K562 (cell line): Measurements from ENCODE around the gene PHACTR3. TPM values are rescaled to one million over a fixed set of nuclear protein-coding genes. Genes with fewer than 3 reads are reported as not detected.

Experiments used
- ATAC-seq: fragments of 200-7000 bp; cut with Tn5 transposase; 3 replicates; pipeline ENCODE4 v1.9.1; 2020; ENCODE audit warnings: moderate library complexity
- BruUV-seq: library from RNA; stranded (reverse); fragments of 400-500 nt; replicated peaks from 2 replicates; lab custom pipeline; 2021; lab: Mats Ljungman, UMichigan
- CTCF ChIA-PET: fragments of 300-600 bp; formaldehyde crosslinking; extraction: SDS; loops from one replicate; lab custom pipeline; 2021; ENCODE audit warnings: low intra/inter-chr PET ratio; lab: Yijun Ruan, JAX
- POLR2A ChIA-PET: fragments of 300-600, 350-650 bp; sonication (Branson Sonifier 250); formaldehyde crosslinking; extraction: SDS; loops from one replicate; lab custom pipeline; 2021; ENCODE audit warnings: antibody characterized with exemption, inconsistent platforms; lab: Yijun Ruan, JAX
- DNase-seq, 4 experiments: peaks; one replicate each; pipeline versions ENCODE4 v3.0.0 to v3.0.0-alpha.2; 2011 to 2018; ENCODE audit warnings: low spot score in 3 of 4, mixed read lengths in 3 of 4; ENCODE audit errors: extremely low read depth in 1 of 4
- FAIRE-seq: peaks from 2 replicates; lab custom pipeline; 2011; peaks lifted over from hg19 to GRCh38; lab: Jason Lieb, UNC
- H2AFZ ChIP-seq: 2 replicates; pipeline ENCODE4 v1.6.0; 2011; ENCODE audit warnings: low read depth, low read length, control low read depth, inconsistent platforms
- H3K27ac ChIP-seq: fragments of 200-600 bp; 3 replicates; pipeline ENCODE4 v1.8.0; 2011; ENCODE audit warnings: low read depth, mild to moderate bottlenecking, control low read depth, inconsistent platforms, low read length, moderate library complexity, mixed read lengths; ENCODE audit errors: extremely low read depth
- H3K27me3 ChIP-seq, 2 experiments: fragments of 300-600 bp in 1 of 2; 2 replicates in 1 of 2; 3 replicates in 1 of 2; pipeline versions ENCODE4 v1.6.0 to v1.8.0; 2011; ENCODE audit warnings: inconsistent platforms in 2 of 2, low read length in 2 of 2, mild to moderate bottlenecking in 1 of 2, mixed read lengths in 1 of 2, moderate library complexity in 1 of 2; ENCODE audit not compliant: control insufficient read depth in 2 of 2, insufficient read depth in 2 of 2
- H3K36me3 ChIP-seq: fragments of 300-600 bp; 3 replicates; pipeline ENCODE4 v1.8.0; 2011; ENCODE audit warnings: mild to moderate bottlenecking, low read length, inconsistent platforms; ENCODE audit not compliant: control insufficient read depth, insufficient read depth
- H3K4me1 ChIP-seq, 2 experiments: fragments of 200-600 bp in 1 of 2; replicated peaks in 1 of 2; 2 replicates in 1 of 2; 3 replicates in 1 of 2; pipeline versions ENCODE4 v1.5.1 to v1.8.0; 2011; ENCODE audit warnings: inconsistent platforms in 2 of 2, low read length in 2 of 2, mild to moderate bottlenecking in 1 of 2, mixed read lengths in 1 of 2, moderate library complexity in 1 of 2; ENCODE audit not compliant: control insufficient read depth in 2 of 2, insufficient read depth in 2 of 2
- H3K4me2 ChIP-seq: 2 replicates; pipeline ENCODE4 v1.6.1; 2011; ENCODE audit warnings: low read length, control low read depth, inconsistent platforms, mixed read lengths; ENCODE audit not compliant: insufficient read depth
- H3K4me3 ChIP-seq: fragments of 200-600 bp; sonication (generic), shearing (Covaris generic); 2 replicates; pipeline ENCODE4 v1.5.1; 2016; ENCODE audit warnings: control low read depth, inconsistent platforms
- H3K79me2 ChIP-seq: fragments of 200-600 bp; 3 replicates; pipeline ENCODE4 v1.8.0; 2011; ENCODE audit warnings: low read length, inconsistent platforms; ENCODE audit not compliant: control insufficient read depth, insufficient read depth
- H3K9ac ChIP-seq, 2 experiments: 2 replicates each; pipeline versions ENCODE4 v1.6.0 to v1.6.1; 2011; ENCODE audit warnings: low read depth in 2 of 2, low read length in 2 of 2, control low read depth in 1 of 2, inconsistent platforms in 1 of 2, mild to moderate bottlenecking in 1 of 2, mixed read lengths in 1 of 2; ENCODE audit not compliant: insufficient read depth in 1 of 2
- H3K9me1 ChIP-seq: one replicate; pipeline ENCODE4 v1.6.0; 2011; ENCODE audit warnings: inconsistent platforms, mild to moderate bottlenecking, low read length, moderate library complexity; ENCODE audit not compliant: control insufficient read depth, insufficient read depth
- H3K9me3 ChIP-seq: replicated peaks from 2 replicates; pipeline ENCODE4 v1.5.1; 2011; ENCODE audit warnings: low read depth, low read length, inconsistent platforms; ENCODE audit not compliant: control insufficient read depth, insufficient read depth
- H4K20me1 ChIP-seq: replicated peaks from 2 replicates; pipeline ENCODE4 v1.6.1; 2011; ENCODE audit warnings: low read length, inconsistent platforms, mixed read lengths; ENCODE audit not compliant: control insufficient read depth, insufficient read depth
- BRD9 ChIP-seq: fragments of 450-650 bp; IDR thresholded peaks from 2 replicates; pipeline ENCODE4 v1.6.1; 2018; ENCODE audit warnings: low read depth; ENCODE audit not compliant: partially characterized antibody
- BRF1 ChIP-seq: IDR thresholded peaks from 3 replicates; pipeline ENCODE4 v1.6.1; 2011; ENCODE audit warnings: borderline replicate concordance, mild to moderate bottlenecking; ENCODE audit not compliant: insufficient read length; ENCODE audit errors: extremely low read depth
- CHCHD3 ChIP-seq: fragments of 250-450 bp; sonication (Bioruptor Pico); IDR thresholded peaks from 2 replicates; pipeline ENCODE4 v2.1.2; 2022; ENCODE audit warnings: mild to moderate bottlenecking
- DEAF1 ChIP-seq: fragments of 450-650 bp; formaldehyde crosslinking; IDR thresholded peaks from 2 replicates; pipeline ENCODE4 v1.4.0; 2020; ENCODE audit warnings: mild to moderate bottlenecking, moderate library complexity
- HDAC3 ChIP-seq: fragments of 450-650 bp; IDR thresholded peaks from 2 replicates; pipeline ENCODE4 v1.6.1; 2018; ENCODE audit warnings: borderline replicate concordance, mild to moderate bottlenecking, moderate library complexity; ENCODE audit not compliant: partially characterized antibody
- IRF9 ChIP-seq: fragments of 450-650 bp; IDR thresholded peaks from 2 replicates; pipeline ENCODE4 v1.6.1; 2016; ENCODE audit warnings: missing biosample characterization, missing genetic modification characterization
- RB1 ChIP-seq: fragments of 450-650 bp; IDR thresholded peaks from 2 replicates; pipeline ENCODE4 v1.6.1; 2017; ENCODE audit warnings: low read depth, mild to moderate bottlenecking
- SMC3 ChIP-seq: conservative IDR thresholded peaks from 2 replicates; pipeline ENCODE4 v1.6.1; 2011; ENCODE audit warnings: low read depth, low read length, improper control_type of control experiment; ENCODE audit not compliant: insufficient read depth
- TGIF2 ChIP-seq: sonication (generic); formaldehyde crosslinking; IDR thresholded peaks from 2 replicates; pipeline ENCODE4 v1.8.1; 2022; ENCODE audit warnings: mild to moderate bottlenecking, missing genetic modification reagents, moderate library complexity
- ZNF584 ChIP-seq: fragments of 200-800 bp; sonication (Bioruptor generic); IDR thresholded peaks from 2 replicates; pipeline ENCODE4 v1.6.1; 2016; ENCODE audit warnings: low read depth, mild to moderate bottlenecking, missing genetic modification characterization, missing compliant biosample characterization
- WGBS: fragments of 100-300 bp; shearing (Covaris generic); methylation state at CpG from one replicate; pipeline ENCODE4 v1.1.6; 2016; ENCODE audit warnings: low coverage, mixed read lengths; ENCODE audit not compliant: insufficient coverage; ENCODE audit errors: missing lambda C conversion rate; 5-methylcytosine and 5-hydroxymethylcytosine counted together
- in situ Hi-C: fragments of 300-500 bp; cut with MboI; formaldehyde crosslinking; loops from 4 replicates; pipeline ENCODE4 v1.15.0; 2018; ENCODE audit warnings: inconsistent platforms, mixed read lengths
- intact Hi-C: fragments of 100-400 bp; cut with micrococcal nuclease; formaldehyde crosslinking; loops from 2 replicates; pipeline ENCODE4 v1.14.2; 2022
- polyA plus RNA-seq, 8 experiments: library from polyadenylated mRNA; depleted of rRNA in 4 of 8; stranded (reverse) in 5 of 8; unstranded in 3 of 8; fragments of >200 nt; fragmentation: Nextera tagmentation in 2 of 8; fragmentation: Illumina TruSeq in 1 of 8; extraction: Ambion mirVana in 2 of 8; extraction: Trizol in 1 of 8; gene quantifications; 2 replicates each; pipeline versions ENCODE4 v1.2.1 to v1.2.3, GENCODE V29; 2011 to 2014; ENCODE audit warnings: inconsistent platforms in 1 of 8, missing spikeins in 1 of 8
- total RNA-seq, 7 experiments: library from RNA; depleted of rRNA in 6 of 7; stranded (reverse); fragments of >200 nt in 6 of 7; fragmentation: Illumina TruSeq in 2 of 7; extraction: Trizol in 2 of 7; gene quantifications; 2 replicates each; pipeline versions ENCODE4 v1.2.1 to v1.2.3, GENCODE V29; 2011 to 2021; ENCODE audit warnings: low replicate concordance in 1 of 7
- TF ChIP-seq, protein P1 (sequence below): sonication (generic); formaldehyde crosslinking; IDR thresholded peaks from 2 replicates; pipeline ENCODE4 v1.8.0; 2023; ENCODE audit warnings: mild to moderate bottlenecking, missing genetic modification reagents
- TF ChIP-seq, protein P2 (sequence below), 3 experiments: IDR thresholded peaks in 2 of 3; conservative IDR thresholded peaks in 1 of 3; 2 replicates each; pipeline ENCODE4 v1.5.1; 2011 to 2012; ENCODE audit warnings: low read length in 3 of 3, mild to moderate bottlenecking in 3 of 3, control low read depth in 2 of 3, improper control_type of control experiment in 1 of 3, inconsistent platforms in 1 of 3, low read depth in 1 of 3, mixed read lengths in 1 of 3, moderate library complexity in 1 of 3; ENCODE audit not compliant: insufficient read depth in 2 of 3

The PHACTR3 gene
- total and polyA plus RNA-seq, 9 of the 15 experiments (the other 6 are each of a cell fraction or from before 2014, with no cell fraction given) = not detected

GRCh38 chr20:59598625-59599310 lies 5.6 kb upstream of the PHACTR3 start:
- DNase-seq (peak; percentile 57 to 77 (median 76)), FAIRE-seq (peak; percentile 83), ATAC-seq (peak; percentile 92)
- no peaks in the 10 kb centered on the region for H3K79me2 ChIP-seq
- intact Hi-C loops (loop anchor here (1.0 kb wide), 1 partner anchor 153 kb away; no protein-coding TSS in a partner anchor), in situ Hi-C loops (no loop called here)
- H3K9ac ChIP-seq = no peak overlapping the region
- H4K20me1 ChIP-seq = 0 out of 2 replicates have a peak, but pooled peaks cover 6% of the 10 kb centered on the region
- H3K9me1 ChIP-seq = no peaks in the 10 kb centered on the region
- no TSS peak for BruUV-seq
- ChIA-PET CTCF (interaction anchor here (1.1 to 3.0 kb wide), 2 partner anchors 152 to 252 kb away, joined by 3 to 27 read pairs; no protein-coding TSS in a partner anchor), POLR2A (no interaction called here)
- H3K27ac ChIP-seq = no peak overlapping the region
- H2AFZ ChIP-seq = no peak overlapping the region
- H3K4me1 ChIP-seq = no peaks in the 10 kb centered on the region
- H3K4me3 ChIP-seq = no peak overlapping the region
- H3K36me3 ChIP-seq = no peaks in the 10 kb centered on the region
- no peaks in the 10 kb centered on the region for H3K9me3 ChIP-seq
- 0% methylated on average over 11 of the region's 13 CpGs for WGBS
- H3K27me3 ChIP-seq = 0 out of 5 replicates have a peak, but pooled peaks cover 0 to 4% of the 10 kb centered on the region in 2 experiments
- H3K4me2 ChIP-seq = no peak overlapping the region
- TF ChIP-seq CHCHD3 (CRISPR knock-in tag) (no peak), ZNF584 (CRISPR knock-in tag) (no peak), TGIF2 (no peak), RB1 (0 out of 2 replicates have a peak, but pooled peaks have one; percentile 22), BRF1 (no peak), IRF9 (tag) (no peak), SMC3 (peak; percentile 81), HDAC3 (no peak), BRD9 (no peak), DEAF1 (CRISPR knock-in tag) (0 out of 2 replicates have a peak, but pooled peaks have one; percentile 30)
- TF ChIP-seq, protein P1, sequence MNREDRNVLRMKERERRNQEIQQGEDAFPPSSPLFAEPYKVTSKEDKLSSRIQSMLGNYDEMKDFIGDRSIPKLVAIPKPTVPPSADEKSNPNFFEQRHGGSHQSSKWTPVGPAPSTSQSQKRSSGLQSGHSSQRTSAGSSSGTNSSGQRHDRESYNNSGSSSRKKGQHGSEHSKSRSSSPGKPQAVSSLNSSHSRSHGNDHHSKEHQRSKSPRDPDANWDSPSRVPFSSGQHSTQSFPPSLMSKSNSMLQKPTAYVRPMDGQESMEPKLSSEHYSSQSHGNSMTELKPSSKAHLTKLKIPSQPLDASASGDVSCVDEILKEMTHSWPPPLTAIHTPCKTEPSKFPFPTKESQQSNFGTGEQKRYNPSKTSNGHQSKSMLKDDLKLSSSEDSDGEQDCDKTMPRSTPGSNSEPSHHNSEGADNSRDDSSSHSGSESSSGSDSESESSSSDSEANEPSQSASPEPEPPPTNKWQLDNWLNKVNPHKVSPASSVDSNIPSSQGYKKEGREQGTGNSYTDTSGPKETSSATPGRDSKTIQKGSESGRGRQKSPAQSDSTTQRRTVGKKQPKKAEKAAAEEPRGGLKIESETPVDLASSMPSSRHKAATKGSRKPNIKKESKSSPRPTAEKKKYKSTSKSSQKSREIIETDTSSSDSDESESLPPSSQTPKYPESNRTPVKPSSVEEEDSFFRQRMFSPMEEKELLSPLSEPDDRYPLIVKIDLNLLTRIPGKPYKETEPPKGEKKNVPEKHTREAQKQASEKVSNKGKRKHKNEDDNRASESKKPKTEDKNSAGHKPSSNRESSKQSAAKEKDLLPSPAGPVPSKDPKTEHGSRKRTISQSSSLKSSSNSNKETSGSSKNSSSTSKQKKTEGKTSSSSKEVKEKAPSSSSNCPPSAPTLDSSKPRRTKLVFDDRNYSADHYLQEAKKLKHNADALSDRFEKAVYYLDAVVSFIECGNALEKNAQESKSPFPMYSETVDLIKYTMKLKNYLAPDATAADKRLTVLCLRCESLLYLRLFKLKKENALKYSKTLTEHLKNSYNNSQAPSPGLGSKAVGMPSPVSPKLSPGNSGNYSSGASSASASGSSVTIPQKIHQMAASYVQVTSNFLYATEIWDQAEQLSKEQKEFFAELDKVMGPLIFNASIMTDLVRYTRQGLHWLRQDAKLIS (CRISPR knock-in tag) = no peak
- TF ChIP-seq, protein P2, sequence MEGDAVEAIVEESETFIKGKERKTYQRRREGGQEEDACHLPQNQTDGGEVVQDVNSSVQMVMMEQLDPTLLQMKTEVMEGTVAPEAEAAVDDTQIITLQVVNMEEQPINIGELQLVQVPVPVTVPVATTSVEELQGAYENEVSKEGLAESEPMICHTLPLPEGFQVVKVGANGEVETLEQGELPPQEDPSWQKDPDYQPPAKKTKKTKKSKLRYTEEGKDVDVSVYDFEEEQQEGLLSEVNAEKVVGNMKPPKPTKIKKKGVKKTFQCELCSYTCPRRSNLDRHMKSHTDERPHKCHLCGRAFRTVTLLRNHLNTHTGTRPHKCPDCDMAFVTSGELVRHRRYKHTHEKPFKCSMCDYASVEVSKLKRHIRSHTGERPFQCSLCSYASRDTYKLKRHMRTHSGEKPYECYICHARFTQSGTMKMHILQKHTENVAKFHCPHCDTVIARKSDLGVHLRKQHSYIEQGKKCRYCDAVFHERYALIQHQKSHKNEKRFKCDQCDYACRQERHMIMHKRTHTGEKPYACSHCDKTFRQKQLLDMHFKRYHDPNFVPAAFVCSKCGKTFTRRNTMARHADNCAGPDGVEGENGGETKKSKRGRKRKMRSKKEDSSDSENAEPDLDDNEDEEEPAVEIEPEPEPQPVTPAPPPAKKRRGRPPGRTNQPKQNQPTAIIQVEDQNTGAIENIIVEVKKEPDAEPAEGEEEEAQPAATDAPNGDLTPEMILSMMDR (IDR thresholded peaks at IDR 0.05 in 2 of 3, conservative IDR thresholded peaks at IDR 0.05 in 1 of 3; ENCODE audit: insufficient read depth in 2 of 3, low read depth in 1 of 3, low read length in 3 of 3) = peak; percentile 75 to 92 (median 86)
